GM19468 (cell line): ENCODE measurements around the gene RALGAPA2.
"Not testable (repeated sequence)": the region's sequence is repeated elsewhere in the genome, so short reads cannot be mapped to it uniquely, and the experiment has no call there.

Experiments
- ATAC-seq: cut with Tn5 transposase; IDR thresholded peaks from one replicate; pipeline ENCODE4 v1.9.1; 2021; ENCODE audit warnings: mild to moderate bottlenecking, moderate library complexity, moderate number of reproducible peaks; ENCODE audit not compliant: unreplicated experiment; ENCODE audit errors: extremely low read depth

The RALGAPA2 gene

GRCh38 chr20:20549267-20549612 is 163.2 kb downstream of the RALGAPA2 start:
- ATAC-seq = no peak

DNA sequence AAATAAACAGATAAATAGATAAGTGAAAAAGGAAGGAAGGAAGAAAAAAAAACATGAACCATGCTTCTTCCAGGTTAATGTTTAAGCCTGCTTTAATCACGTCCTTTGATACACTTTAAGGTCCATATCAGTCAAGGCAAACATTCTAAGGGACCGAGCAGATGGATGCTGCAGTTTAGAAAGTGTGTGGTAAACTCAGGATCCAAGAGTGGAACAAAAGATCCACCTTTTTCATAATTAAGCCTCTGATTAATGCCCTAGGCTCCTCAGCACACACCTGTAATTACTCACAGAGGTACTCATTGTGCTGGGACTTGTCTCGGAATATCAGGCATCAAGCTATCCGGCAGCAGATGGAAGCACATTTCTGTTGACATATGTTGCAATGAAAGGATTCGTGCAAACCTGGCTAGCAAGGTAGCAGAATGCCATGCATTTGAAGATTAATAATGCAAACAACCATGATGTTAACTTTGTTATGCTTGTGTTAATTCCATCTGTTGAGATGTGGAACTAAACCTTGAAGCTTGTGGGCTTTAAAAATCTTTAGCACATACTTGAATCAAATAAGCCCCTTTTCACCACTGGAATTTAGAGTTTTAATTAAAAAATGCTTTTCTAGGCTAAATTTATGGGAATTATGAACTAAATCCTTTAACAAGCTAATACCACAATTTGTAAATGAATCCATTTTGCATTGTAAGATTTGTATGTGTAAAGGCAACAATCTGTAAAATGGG is 163.7 kb downstream of the RALGAPA2 start:
- ATAC-seq = no peak

DNA sequence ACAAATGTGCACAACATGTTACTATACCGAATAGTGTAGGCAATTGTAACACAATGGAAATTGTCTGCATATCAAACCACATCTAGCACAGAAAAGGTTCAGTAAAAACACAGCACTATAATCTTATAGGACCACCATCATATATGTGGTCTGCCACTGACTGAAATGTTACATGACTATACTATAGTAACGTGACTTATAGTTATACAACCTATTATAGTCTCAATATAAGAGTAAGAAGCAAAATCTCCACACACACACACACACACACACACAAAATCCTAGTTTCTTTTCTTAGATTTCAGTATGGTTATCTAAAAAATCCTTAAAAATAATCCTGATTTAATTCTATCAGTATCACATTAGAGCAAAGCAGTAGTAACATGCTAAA is 164.6 kb downstream of the RALGAPA2 start:
- ATAC-seq = no peak

- ATAC-seq = no peak
Observed at GRCh38 chr20:20547221-20547875, 165.1 kb downstream of the RALGAPA2 start.

DNA sequence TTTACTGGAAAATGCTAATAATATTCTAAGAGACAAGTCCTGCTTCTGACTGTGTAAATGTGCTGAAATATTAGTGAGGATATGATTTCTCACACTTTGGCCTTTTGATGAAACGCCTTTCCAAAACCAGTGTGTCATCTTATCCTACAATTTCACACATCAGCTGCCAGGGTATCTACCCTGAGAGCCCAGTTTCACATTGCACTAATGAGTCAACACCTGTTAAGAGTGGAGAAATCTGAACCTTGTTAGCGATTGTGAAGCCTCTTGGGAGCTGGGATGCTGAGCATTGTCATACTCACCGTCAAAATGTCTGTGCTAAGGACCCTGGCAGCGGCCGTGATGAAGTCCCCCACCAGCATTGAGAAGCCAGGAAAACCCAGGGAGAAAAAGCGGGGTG is 166.0 kb downstream of the RALGAPA2 start:
- no peak for ATAC-seq

DNA sequence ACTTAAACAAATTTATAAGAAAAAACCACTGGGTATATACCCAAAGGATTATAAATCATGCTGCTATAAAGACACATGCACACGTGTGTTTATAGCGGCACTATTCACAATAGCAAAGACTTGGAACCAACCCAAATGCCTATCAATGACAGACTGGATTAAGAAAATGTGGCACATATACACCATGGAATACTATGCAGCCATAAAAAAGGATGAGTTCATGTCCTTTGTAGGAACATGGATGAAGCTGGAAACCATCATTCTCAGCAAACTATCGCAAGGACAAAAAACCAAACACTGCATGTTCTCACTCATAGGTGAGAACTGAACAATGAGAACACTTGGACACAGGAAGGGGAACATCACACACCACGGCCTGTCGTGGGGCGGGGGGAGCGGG is 169.1 kb downstream of the RALGAPA2 start:
- not testable (repeated sequence) for ATAC-seq

- ATAC-seq = no peak
Observed at GRCh38 chr20:20536240-20536933, 176.1 kb downstream of the RALGAPA2 start.

DNA sequence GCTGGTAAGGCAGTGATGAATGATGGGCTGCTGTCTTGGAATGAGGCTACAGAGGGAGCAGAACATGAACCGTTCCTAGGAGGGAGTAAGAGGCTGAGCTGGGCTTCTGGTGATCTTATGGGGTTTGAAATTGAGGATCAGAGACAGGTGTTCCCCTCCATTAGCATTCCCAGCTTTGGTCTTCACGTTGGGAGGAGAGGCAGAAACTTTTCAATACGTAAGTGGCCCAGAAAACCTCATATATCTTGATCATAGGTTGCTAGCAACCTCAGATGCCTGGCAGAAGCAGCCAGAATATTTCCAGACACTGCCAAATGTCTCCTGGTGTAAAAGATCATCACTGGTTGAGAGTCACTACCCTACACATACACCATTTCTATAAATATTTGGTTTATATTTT is 177.4 kb downstream of the RALGAPA2 start:
- no peak for ATAC-seq

DNA sequence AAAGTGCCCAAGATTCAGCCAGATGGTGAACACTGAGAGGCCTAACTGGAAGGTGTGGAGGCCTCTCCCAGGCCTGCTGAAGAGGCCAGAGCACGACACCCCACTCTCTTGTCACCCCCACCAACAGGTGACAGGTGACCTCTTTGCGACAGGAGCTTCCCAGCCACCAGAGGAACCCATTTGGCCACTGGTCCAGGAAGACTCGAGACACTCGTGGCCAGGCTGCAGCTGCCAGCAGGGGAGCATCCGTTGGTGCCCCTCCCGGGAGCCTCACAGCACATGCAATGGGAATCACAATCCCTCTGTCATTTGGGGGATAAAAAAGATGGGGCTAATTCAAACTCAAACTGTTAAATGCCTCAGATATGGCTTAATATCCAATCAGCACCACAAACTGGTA is 181.2 kb downstream of the RALGAPA2 start:
- ATAC-seq = no peak

DNA sequence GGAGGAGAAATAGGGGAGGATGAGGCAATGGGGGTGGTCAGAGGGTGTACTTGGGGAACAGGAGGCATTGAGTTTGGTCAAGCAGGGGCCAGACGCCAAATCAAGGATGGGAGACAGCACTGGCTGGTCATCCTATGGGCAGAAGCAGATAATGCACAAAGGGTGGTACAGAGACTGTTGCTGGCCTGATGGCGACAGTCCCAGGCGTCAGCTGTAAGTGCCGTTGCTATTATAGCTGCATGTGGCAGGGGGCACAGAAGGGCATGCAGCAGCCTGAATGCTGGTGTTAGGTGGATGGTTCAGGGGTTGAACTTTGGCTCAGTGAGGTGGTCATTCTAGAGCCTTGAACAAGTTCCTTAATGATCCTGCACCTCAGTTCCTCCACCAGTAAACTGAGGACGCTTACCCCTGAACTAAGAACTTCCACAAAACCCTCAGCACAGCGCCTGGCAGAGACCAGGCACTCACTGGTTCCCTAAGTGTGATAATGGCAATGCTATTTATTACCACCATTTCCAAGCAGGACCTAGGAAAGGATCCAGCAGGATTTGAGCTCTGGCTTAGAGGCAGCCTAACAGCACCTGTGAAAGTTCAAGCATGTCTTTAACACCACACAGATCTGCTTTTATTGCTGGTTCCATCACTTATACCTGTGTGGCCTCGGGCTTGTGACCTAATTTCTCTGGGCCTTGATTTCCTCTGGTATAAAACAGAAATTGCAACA is 181.9 kb downstream of the RALGAPA2 start:
- no peak for ATAC-seq

DNA sequence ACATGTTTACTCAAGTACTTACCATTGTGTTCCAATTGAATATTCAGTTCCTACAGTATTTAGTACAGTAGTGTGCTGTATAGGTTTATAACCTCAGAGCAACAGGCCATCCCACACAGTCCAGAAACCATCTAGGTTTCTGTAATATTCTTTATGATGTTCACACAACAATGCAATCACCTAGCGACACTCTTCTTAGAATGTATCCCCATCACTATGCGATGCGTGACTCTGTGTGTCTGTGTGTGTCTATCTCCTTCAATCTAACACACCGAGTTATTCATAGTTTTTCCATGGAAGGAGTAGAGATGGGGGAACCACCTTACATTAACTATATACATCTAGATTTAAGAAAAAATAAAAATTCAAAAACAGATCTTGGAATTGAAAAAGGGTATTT is 182.8 kb downstream of the RALGAPA2 start:
- no peak for ATAC-seq

DNA sequence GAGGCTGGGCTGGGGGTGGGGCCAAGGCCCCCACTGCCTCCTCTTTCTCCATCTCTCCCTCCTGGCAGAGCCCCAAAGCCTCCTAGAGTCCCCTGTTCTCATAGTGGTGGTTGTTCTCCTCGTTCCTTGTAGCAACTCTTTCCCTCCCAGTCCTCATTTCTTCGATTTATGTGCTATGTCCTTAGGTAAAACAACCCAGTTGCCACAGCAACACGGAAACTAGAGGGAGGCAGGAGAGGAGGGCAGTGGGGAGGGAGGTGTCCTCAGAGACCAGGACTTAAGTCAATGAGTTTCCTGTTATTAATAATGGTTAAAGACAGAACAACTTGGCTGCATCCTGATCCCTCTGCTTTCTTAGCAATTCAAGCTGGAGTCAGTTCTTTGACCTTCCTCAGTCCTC is 183.6 kb downstream of the RALGAPA2 start:
- ATAC-seq = no peak

DNA sequence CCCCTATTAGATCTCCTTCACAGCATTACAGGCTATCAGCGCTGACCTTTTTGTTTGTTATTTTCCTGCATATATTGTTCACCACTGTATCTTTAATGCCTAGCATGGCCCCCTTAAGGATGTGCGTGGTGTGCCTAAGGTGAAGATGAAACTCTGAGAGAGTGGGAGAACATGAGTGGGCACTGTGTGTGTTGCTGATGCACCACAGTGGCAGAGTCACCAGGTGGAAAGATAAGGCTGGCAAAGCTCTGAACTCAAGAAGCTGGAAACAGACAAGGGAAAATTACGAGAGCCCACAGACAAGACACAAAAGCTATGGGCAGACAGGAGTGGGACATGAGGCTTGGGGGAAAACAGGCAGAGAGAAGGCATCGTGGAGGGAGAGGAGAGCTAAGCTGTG is 184.8 kb downstream of the RALGAPA2 start:
- ATAC-seq = no peak

- ATAC-seq = no peak
Observed at GRCh38 chr20:20525756-20526155, 186.7 kb downstream of the RALGAPA2 start.

- no peak for ATAC-seq
Observed at GRCh38 chr20:20525214-20525613, 187.2 kb downstream of the RALGAPA2 start.

DNA sequence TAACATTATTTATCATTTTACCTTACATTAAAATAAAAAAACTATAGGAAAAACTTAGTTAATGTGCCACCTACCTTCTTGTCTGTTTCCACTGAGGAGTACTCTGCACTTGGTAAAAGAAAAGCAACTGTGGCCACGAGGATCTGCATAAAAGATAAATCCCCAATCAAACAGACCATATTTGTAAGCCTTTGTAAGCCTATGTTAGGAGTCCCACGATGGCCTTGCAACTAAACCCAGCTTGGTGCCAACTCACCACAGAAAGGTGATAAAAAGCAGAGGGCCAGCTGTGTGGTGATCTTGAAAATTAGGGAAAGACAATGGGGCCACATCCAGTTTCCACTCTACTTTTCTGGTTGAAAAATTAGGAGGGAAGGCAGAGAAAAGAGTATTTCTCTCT is 187.7 kb downstream of the RALGAPA2 start:
- no peak for ATAC-seq

DNA sequence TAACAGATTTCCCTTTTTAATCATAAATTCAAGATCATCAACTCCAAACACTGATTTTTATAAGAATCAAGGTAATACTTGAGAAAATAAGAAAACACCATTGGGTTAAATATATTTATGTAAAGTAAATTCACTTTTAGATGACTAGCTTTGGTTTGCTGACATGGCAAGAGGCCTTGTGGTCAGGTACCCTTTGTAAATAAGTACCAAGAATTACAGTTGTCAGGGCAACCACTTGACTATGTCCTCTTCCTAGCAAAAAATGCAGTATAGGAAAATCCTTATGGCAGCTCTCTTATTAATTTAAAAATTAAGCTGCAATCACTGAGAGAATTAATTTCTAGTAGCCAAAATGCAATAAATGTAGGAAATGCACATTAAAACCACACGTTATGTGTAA is 190.7 kb downstream of the RALGAPA2 start:
- ATAC-seq = no peak

- no peak for ATAC-seq
Observed at GRCh38 chr20:20520776-20521175, 191.7 kb downstream of the RALGAPA2 start.

GRCh38 chr20:20519269-20519668 is 193.2 kb downstream of the RALGAPA2 start:
- no peak for ATAC-seq

DNA sequence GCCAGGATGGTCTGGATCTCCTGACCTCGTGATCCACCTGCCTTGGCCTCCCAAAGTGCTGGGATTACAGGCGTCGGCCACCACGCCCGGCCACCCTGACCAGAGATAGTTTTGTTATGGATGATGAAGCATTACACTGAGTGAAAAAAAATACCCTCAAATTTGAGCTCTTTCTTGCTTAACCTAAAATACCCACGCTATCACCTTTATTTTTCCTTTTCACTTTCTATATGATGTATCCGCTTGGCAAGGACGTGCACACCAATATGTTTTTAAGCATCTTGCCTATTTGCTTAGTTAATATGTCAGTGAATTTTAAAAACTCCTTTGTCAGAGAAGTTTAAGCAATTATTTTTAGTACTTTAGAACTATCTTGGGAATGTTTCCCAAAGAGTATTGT is 194.2 kb downstream of the RALGAPA2 start:
- no peak for ATAC-seq

DNA sequence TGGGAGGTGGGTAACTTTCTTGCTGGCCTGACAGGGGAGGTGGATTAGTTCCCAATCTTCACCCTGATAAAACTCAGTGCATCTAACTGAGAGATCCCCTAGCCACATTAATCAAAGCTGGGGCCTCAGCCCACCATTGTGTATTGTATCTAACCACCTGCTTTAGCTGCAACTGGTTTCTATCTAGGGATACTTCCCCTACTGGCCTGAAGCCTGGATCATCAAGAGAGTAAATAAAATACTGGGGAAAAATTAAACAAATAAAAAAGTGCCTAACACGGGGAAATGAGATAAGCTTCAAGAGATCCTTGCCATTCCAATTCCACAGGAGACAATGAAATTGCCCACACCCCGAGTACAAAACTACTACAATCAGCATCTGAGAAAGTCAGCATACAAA is 195.1 kb downstream of the RALGAPA2 start:
- ATAC-seq = no peak
